ENCODE measurements around the gene METTL25B. TPM values are rescaled to one million over a fixed set of nuclear protein-coding genes. Genes with fewer than 3 reads are reported as not detected.

The METTL25B gene
- total RNA-seq, 1 experiment from 2014 or later: 10.4 TPM

DNA sequence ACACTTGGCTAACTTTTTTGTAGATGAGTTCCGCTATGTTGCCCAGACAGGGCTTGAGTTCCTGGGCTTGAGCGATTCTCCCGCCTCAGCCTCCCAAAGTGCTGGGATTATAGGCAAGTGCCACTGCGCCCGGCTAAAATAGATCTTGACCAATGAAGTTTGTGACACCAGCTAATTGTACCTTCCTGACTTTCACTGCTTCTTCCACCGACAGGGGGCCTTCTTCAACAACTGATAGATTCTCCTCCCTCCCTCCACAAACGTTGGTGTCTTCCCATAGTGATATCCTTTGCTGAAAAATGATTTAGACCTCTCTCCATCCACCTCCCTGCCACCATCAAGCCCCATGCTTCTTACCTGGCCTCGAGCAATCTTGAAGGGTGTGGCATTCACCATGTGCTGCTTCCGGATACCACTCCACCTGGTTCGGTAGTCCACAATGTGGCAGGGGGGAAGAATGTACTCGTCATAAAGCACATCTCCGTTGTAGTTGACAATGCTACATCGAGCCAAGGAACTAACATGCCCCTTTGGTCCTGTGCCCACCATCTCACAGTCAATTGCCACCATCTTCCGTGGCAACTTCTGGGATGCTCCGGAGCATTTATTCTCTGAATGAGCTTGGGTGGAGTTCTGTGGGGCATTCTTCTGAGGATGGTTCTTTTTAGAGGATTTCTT is 1.6 kb upstream of the METTL25B start:
- H3K79me2 ChIP-seq (ENCODE audit: low read length): peaks cover 77% of the 10 kb centered on the region
- no peaks in the 10 kb centered on the region for H3K27me3 ChIP-seq (ENCODE audit: low read length)
- peak overlapping the region; percentile 89 for H3K4me2 ChIP-seq (ENCODE audit: low read length)
- H3K9me3 ChIP-seq (ENCODE audit: low read length): no peaks in the 10 kb centered on the region
- BruUV-seq (replicated peaks): no TSS peak
- peak overlapping the region; percentile 97 for H3K9ac ChIP-seq (ENCODE audit: low read length)
- H3K4me1 ChIP-seq (ENCODE audit: insufficient read depth, low read length): peaks cover 27% of the 10 kb centered on the region
- H3K4me3 ChIP-seq (ENCODE audit: low read length): peak overlapping the region; percentile 98
- ChIA-PET CTCF (interaction anchor here (0.5 to 3.0 kb wide), 24 partner anchors 14 to 201 kb away, joined by 3 to 106 read pairs (median 5); partner anchors contain the start of genes CRABP2, HDGF, MRPL24 and NES), POLR2A (ENCODE audit: unreplicated experiment) (interaction anchor here (0.6 to 1.0 kb wide), 3 partner anchors 14 to 444 kb away, joined by 3 to 5 read pairs (median 4); partner anchors contain the start of gene MRPL24)
- peak overlapping the region; percentile 62 for H3K27ac ChIP-seq (ENCODE audit: low read length)
- H4K20me1 ChIP-seq (ENCODE audit: low read length): peaks cover 38% of the 10 kb centered on the region
- H3K9me2 ChIP-seq (replicated peaks; ENCODE audit: low read length): no peaks in the 10 kb centered on the region
- H2AFZ ChIP-seq (ENCODE audit: low read length): no peak overlapping the region
- no peaks in the 10 kb centered on the region for H3F3A ChIP-seq (ENCODE audit: low read length, unreplicated experiment)
- intact Hi-C loops (cut with micrococcal nuclease): loop anchor here (1.0 kb wide), 4 partner anchors 17 to 164 kb away; partner anchors contain the start of gene INSRR
- DNase-seq (peak; percentile 79), ATAC-seq (peak; percentile 21)
- TF ChIP-seq EZH2 (IDR thresholded peaks at IDR 0.05; ENCODE audit: low read length, unreplicated experiment): no peak
- TF ChIP-seq, protein P1, sequence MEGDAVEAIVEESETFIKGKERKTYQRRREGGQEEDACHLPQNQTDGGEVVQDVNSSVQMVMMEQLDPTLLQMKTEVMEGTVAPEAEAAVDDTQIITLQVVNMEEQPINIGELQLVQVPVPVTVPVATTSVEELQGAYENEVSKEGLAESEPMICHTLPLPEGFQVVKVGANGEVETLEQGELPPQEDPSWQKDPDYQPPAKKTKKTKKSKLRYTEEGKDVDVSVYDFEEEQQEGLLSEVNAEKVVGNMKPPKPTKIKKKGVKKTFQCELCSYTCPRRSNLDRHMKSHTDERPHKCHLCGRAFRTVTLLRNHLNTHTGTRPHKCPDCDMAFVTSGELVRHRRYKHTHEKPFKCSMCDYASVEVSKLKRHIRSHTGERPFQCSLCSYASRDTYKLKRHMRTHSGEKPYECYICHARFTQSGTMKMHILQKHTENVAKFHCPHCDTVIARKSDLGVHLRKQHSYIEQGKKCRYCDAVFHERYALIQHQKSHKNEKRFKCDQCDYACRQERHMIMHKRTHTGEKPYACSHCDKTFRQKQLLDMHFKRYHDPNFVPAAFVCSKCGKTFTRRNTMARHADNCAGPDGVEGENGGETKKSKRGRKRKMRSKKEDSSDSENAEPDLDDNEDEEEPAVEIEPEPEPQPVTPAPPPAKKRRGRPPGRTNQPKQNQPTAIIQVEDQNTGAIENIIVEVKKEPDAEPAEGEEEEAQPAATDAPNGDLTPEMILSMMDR (conservative IDR thresholded peaks at IDR 0.05; ENCODE audit: low read depth, low read length): peak; percentile 92
- H3K36me3 ChIP-seq (ENCODE audit: low read depth, low read length): peaks cover 32% of the 10 kb centered on the region

DNA sequence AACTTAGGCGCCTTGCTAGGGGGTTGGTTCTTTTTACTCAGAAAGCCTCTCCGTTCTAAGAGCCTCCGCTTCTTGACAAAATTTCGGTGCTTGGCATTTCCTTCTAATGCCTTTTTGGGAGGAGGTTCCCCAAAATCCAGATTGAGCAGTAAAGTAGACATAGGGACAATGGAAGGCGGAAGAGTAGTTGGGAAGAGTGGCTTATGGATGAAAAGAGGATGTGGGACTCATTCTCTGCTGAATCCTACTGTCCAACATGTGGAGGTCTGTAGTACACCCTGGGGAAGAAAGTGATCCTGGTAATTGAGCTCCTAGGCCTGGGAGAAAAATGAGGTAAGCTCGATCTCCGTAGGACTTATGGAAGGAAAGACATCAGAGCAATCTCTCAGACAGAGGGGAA is 777 bp upstream of the METTL25B start:
- CTCF ChIA-PET: interaction anchor here (1.4 to 3.0 kb wide), 4 partner anchors 14 to 132 kb away, joined by 5 to 26 read pairs (median 14); partner anchors contain the start of genes HDGF and MRPL24
- intact Hi-C loops (cut with micrococcal nuclease): no loop called here
- H4K20me1 ChIP-seq (ENCODE audit: low read length): peaks cover 38% of the 10 kb centered on the region
- no peak for DNase-seq
- peaks cover 28% of the 10 kb centered on the region for H3K36me3 ChIP-seq (ENCODE audit: low read depth, low read length)
- H3K27me3 ChIP-seq (ENCODE audit: low read length): no peaks in the 10 kb centered on the region
- no peaks in the 10 kb centered on the region for H3K9me3 ChIP-seq (ENCODE audit: low read length)
- peak overlapping the region; percentile 98 for H3K4me3 ChIP-seq (ENCODE audit: low read length)
- peaks cover 73% of the 10 kb centered on the region for H3K79me2 ChIP-seq (ENCODE audit: low read length)
- H3K9me2 ChIP-seq (replicated peaks; ENCODE audit: low read length): no peaks in the 10 kb centered on the region
- H3K4me2 ChIP-seq (ENCODE audit: low read length): peak overlapping the region; percentile 89
- H3K4me1 ChIP-seq (ENCODE audit: insufficient read depth, low read length): peaks cover 27% of the 10 kb centered on the region
- no peak for TF ChIP-seq EZH2 (IDR thresholded peaks at IDR 0.05; ENCODE audit: low read length, unreplicated experiment)
- TF ChIP-seq, protein P1 (conservative IDR thresholded peaks at IDR 0.05; ENCODE audit: low read depth, low read length): no peak
- TF ChIP-seq EZH2phosphoT487 (IDR thresholded peaks at IDR 0.05; ENCODE audit: borderline replicate concordance, low read length): no peak
- POLR2A ChIA-PET (ENCODE audit: unreplicated experiment): interaction anchor here (0.6 to 2.0 kb wide), 3 partner anchors 13 to 444 kb away, joined by 3 to 28 read pairs (median 5); partner anchors contain the start of gene MRPL24
- no TSS peak for BruUV-seq (replicated peaks)
- no peak for ATAC-seq
- H3F3A ChIP-seq (ENCODE audit: low read length, unreplicated experiment): no peaks in the 10 kb centered on the region
- H3K9ac ChIP-seq (ENCODE audit: low read length): peak overlapping the region; percentile 97
- H3K27ac ChIP-seq (ENCODE audit: low read length): peak overlapping the region; percentile 62
- no peak overlapping the region for H2AFZ ChIP-seq (ENCODE audit: low read length)
